GM21717 (cell line): ENCODE results near the gene ZNF423.

Experiments used
- ATAC-seq: cut with Tn5 transposase; IDR thresholded peaks from one replicate; pipeline ENCODE4 v1.9.1; 2021; ENCODE audit warnings: mild to moderate bottlenecking, moderate library complexity; ENCODE audit not compliant: unreplicated experiment

The ZNF423 gene

GRCh38 chr16:49651996-49652395 is 203.9 kb downstream of the ZNF423 start:
- no peak for ATAC-seq

- ATAC-seq, result no peak
Measured at GRCh38 chr16:49651226-49651625, 204.7 kb downstream of the ZNF423 start.

GRCh38 chr16:49650603-49651002 is 205.3 kb downstream of the ZNF423 start:
- no peak for ATAC-seq

- no peak for ATAC-seq
Measured at GRCh38 chr16:49649013-49649765, 206.7 kb downstream of the ZNF423 start.

DNA sequence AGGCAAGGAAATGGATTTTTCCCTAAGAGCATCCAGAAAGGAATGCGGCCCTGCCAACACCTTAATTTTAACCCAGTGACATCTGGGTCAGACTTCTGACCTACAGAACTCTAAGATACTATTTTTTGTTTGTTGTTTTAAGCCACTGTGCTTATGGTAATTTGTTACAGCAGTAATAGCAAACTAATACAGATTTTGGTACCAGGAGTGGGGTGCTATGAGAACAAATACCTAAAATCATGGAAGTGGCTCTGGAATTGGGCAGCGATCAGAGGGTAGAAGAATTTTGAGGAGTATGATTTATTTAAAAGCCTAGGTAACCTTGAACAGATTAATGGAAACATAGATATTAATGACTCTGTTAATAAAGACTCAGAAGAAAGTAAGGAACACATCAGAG is 208.2 kb downstream of the ZNF423 start:
- no peak for ATAC-seq

DNA sequence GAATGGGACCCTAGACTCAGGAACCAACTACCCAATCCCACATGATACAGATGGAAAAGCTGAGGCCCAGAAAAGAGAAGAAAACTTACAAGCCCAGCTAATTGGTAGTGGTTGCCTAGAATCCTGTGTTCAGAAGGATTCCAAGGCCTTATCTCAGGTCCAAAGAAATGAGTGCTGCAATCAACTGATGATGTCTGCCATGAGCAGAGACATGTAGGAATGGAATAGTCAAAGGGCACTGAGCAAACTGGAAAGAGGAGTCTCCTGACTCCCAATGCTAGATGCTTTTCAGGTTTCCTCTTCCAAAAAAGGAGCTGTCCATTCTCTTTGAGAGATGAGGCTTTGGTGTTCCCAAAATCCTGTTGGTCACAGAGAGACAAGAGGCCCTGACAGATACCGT is 210.6 kb downstream of the ZNF423 start:
- ATAC-seq, result no peak

DNA sequence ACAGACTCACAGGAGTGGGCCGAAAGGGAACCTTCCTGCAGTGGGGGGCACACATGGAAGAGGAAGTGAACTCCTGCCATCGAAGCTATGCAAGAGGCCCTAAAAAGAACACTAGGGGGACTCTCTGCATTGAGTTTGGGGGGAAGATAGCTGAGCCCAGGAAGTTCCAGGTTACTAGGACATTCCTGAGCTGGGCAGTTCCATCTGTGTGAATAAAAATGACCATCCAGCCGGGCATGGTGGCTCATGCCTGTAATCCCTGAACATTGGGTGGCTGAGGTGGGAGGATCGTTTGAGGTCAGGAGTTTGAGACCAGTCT is 211.8 kb downstream of the ZNF423 start:
- ATAC-seq, result no peak

GRCh38 chr16:49643429-49644144 is 212.3 kb downstream of the ZNF423 start:
- no peak for ATAC-seq

DNA sequence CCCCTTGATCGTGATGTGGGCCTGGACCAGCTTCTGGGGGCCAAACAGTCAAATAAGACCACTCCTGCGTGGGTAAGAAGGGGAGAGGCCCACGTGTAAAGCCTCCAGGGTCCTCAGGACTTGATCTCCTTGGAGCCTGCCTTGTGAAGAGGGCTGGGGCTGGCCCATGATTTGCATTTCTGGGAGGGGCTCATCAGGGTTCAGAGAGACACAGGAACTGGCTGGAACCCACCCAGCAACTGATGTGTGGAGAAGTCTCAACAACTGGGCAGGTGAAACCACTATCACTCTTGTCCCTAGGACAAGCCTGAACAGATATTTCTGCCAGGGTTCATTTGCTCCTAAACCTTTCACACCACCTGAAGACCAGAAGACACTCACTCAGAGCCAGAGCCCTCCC is 214.7 kb downstream of the ZNF423 start:
- ATAC-seq, result no peak

- no peak for ATAC-seq
Measured at GRCh38 chr16:49640581-49640980, 215.3 kb downstream of the ZNF423 start.

DNA sequence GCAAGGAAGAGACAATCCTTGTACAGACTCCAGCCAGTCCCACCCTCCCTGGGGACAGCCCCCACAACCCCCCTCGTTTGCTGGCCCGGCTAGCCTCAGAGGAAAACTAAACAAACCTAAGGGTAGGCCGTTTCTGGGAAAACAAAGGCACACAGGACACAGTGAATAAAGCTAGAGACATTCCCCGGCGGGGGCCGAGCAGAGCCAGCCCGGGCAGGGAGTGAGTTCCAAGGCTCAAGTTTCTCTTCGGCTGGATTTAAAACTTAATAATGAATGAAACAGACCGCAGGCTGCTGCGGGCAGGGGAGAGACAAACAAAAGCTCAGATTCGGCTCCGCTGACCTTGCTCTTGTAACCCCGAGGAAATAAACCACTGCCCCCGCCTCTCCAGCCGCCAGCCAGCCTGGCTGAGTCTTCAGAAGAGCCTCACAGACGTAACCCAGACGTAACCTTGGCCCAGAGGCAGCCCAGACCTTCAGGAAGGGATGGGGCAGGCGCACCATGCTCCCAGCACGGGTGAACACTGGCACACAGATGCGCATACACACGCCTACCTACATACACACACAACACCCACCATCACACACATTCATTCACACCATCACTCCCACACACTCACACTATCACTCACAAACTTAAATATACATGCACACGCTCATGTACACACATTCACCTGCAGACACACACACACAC is 216.0 kb downstream of the ZNF423 start:
- no peak for ATAC-seq

GRCh38 chr16:49638673-49639610 is 217.0 kb downstream of the ZNF423 start:
- ATAC-seq, result no peak

DNA sequence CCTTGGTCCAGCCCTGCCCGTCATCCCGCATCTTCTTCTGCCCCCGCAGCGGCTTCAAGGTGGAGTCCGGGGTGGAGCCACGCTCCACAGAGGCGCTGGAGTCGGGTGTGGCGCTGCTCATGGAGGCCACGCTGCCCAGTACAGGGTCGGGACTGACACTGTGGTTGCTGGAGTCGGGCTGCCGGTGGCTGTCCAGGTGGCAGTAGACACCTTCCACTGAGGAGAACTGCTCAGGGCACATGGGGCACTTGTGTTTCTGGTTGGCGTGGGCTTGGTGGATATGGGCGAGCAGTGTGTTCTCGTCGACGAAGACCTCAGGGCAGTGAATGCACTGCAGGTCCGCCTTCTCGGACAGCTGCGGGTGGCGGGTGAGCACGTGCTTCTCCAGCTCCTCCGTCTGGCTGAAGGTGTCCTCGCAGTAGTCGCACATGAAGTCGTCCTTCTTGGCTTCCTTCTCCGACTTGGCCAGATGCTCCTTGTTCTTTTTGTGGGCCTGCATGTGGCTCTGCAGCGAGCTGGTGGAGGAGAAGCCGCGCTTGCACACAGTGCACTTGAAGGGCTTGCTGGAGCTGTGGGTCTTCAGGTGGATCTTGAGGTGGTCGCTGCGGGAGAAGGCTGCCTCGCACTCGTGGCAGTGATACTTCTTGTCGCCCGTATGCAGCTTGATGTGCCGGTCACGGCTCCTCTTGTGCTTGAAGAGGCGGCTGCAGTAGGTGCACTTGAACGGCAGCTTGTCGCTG is 217.8 kb downstream of the ZNF423 start:
- ATAC-seq, result no peak

DNA sequence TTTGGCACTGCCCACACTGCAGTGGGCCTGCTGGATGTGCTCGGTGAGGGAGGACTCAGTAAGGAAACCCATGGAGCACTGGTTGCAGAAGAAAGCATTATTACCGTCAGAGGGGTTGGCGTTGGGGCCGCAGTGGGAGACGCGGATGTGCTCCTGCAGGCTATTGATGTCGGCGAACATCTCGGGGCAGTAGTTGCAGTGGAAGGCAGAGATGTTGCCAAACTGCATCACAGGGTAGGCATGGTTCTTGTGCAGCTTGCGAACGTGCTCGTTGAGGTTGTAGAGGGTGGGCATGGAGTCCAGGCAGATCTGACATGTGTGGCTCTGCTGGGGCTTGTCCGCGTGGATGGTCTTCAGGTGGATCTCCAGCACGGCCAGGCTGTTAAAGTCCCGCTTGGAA is 218.4 kb downstream of the ZNF423 start:
- ATAC-seq, result no peak

GRCh38 chr16:49636608-49637007 is 219.3 kb downstream of the ZNF423 start:
- ATAC-seq, result no peak

DNA sequence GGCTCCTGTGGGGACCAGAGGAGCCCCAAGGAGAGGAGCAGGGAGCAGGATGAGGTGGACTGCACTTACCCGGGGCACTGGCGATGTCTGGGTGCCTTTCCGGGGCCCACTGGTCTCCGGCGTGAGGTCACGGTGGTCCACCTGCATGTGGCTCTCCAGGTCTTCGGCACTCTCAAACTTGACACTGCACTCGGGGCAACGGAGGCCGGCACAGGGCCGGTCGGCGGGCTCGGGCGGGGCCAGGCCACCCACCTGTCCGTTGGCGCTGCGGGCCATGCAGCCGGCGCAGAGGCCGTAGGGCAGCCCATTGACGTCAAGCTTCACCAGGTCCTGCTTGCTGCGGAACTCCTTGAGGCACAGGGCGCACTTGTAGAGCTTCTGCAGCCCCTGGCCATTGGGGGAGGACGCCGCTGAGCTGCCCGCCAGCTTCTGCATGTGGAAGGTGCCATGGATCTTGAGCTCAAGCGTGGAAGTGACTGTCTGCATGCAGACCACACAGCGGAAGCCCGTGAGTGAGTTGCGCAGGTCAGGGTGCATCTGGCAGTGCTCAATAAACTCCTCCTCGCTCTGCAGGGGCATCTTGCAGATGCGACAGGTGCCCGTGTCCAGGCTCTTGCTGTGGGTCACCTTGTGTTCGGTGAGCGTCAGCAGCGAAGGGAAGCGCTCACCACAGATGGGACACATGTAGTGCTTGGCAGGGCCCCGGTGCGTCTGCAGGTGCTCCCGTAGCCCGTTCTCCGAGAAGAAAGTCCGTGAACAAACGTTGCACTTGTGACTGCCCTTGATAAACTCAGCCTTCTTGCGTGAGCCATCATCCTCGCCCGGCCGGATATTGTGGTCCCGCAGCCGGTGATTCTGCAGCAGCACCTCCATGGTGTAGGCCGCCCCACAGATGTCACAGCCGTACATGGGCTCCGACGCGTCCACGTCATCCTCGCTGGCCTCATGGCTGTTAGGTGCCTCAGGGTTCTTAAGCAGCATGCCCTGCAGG is 220.0 kb downstream of the ZNF423 start:
- ATAC-seq, result no peak

GRCh38 chr16:49635009-49635350 is 220.9 kb downstream of the ZNF423 start:
- ATAC-seq, result no peak

DNA sequence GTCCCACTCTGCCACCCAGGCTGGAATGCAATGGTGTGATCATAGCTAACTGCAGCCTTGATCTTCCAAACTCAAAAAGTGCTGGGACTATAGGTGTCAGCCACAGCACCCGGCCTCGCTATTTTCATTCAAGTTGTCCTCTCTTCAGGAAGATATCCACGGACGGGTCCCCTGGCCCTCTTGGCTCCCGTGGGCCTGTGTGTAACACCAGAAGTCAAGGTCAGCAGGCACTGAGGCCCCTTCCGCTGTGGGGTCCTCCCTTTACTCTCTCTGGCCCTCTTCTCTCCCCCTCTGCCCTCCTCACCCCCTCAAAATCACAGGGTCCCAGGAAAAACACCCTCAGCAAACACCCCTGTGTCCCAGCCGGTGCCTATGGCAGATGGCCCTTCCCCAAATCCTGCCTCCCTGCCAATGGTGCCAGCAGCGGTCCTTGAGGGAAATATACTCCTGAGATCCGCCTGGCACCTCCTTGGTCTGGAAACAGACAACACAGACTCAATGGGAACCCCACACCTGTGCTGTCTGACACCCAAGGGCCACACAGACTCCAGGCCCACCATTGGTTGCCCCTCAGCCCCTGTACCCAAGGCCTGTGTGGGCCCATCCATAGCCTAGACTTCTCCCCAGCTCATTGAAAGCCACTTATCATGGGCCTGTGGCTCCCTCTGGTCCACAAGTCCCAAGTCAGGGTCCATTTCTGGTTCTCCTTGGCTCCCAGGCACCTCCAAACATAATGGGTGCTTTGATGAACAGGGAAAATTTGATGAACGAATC is 221.5 kb downstream of the ZNF423 start:
- ATAC-seq, result no peak
